DMS 273 (cell line): ENCODE data around the gene AOPEP.

Experiments
- DNase-seq: peaks from one replicate; lab custom pipeline; 2025; ENCODE audit not compliant: unreplicated experiment; lab: John Stamatoyannopoulos, UW

AOPEP gene

GRCh38 chr9:95053611-95054570 is 327.4 kb downstream of the AOPEP start:
- no peak for DNase-seq

- no peak for DNase-seq
Measured at GRCh38 chr9:95055334-95055850, 328.9 kb downstream of the AOPEP start.

GRCh38 chr9:95055851-95056551 is 329.5 kb downstream of the AOPEP start:
- peak; percentile 25 for DNase-seq

GRCh38 chr9:95057101-95057500 is 330.6 kb downstream of the AOPEP start:
- peak; percentile 12 for DNase-seq

GRCh38 chr9:95058121-95058785 is 331.8 kb downstream of the AOPEP start:
- no peak for DNase-seq

- peak; percentile 16 for DNase-seq
Measured at GRCh38 chr9:95058795-95059386, 332.4 kb downstream of the AOPEP start.

GRCh38 chr9:95060234-95060633 is 333.7 kb downstream of the AOPEP start:
- DNase-seq = no peak

GRCh38 chr9:95060916-95061315 is 334.4 kb downstream of the AOPEP start:
- no peak for DNase-seq

GRCh38 chr9:95061916-95062595 is 335.6 kb downstream of the AOPEP start:
- no peak for DNase-seq

- no peak for DNase-seq
Measured at GRCh38 chr9:95062596-95063065, 336.1 kb downstream of the AOPEP start.

GRCh38 chr9:95063300-95063699 is 336.8 kb downstream of the AOPEP start:
- no peak for DNase-seq

- no peak for DNase-seq
Measured at GRCh38 chr9:95065224-95065623, 338.7 kb downstream of the AOPEP start.

GRCh38 chr9:95067057-95067456 is 340.6 kb downstream of the AOPEP start:
- no peak for DNase-seq

- no peak for DNase-seq
Measured at GRCh38 chr9:95067897-95068296, 341.4 kb downstream of the AOPEP start.

GRCh38 chr9:95070549-95071021 is 344.1 kb downstream of the AOPEP start:
- no peak for DNase-seq

- DNase-seq = no peak
Measured at GRCh38 chr9:95071450-95071849, 345.0 kb downstream of the AOPEP start.

GRCh38 chr9:95071925-95072324 is 345.4 kb downstream of the AOPEP start:
- no peak for DNase-seq

- peak; percentile 17 for DNase-seq
Measured at GRCh38 chr9:95073042-95073607, 346.6 kb downstream of the AOPEP start.

GRCh38 chr9:95073918-95074317 is 347.4 kb downstream of the AOPEP start:
- no peak for DNase-seq

GRCh38 chr9:95074632-95075031 is 348.1 kb downstream of the AOPEP start:
- no peak for DNase-seq
